ENCODE results near the gene TEX13D. TPM values are rescaled to one million over a fixed set of nuclear protein-coding genes. Genes with fewer than 3 reads are reported as not detected.

TEX13D gene
- total and polyA plus RNA-seq, 2 experiments from 2014 or later = not detected

DNA sequence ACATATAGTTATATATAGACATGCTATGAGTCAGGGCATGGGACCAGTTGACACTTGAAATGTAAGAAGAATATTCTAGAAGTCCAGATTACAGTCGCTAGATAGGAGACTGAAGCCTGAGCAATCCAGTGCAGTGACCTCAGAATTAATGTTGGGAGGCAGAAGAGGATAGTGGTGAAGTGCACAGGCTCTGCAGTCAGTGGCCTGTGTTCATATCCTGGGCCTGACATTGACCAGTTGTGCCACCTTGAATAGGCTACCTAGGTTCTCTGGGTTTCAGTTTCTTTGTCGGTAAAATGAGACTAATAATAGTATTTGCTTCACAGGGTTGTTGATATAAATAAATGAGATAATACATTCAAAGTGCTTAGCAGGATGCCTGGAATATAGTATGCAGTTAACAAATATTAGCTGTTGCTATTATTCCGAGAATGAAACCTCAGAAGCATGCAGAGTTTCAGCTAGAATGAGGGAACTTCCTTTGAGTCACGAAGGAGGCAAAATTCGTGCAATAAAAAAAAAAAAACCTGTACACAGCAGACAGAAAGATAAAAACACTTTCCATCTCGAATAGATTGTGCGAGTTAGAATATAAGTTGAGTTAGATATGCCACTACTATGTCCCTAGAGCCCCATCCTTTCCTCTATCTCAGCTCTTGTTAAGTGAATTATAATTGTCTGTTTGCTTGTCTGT lies 9.9 kb downstream of the TEX13D start:
- Histone ChIP-seq H3F3A (replicated peaks; ENCODE audit: low read depth) (no peaks in the 10 kb centered on the region), H3K4me2 (no peak overlapping the region), H3K4me3 (no peak overlapping the region), H4K20me1 (replicated peaks; ENCODE audit: insufficient read depth) (no peaks in the 10 kb centered on the region), H2AFZ (no peak overlapping the region), H3K36me3 (ENCODE audit: insufficient read depth) (no peaks in the 10 kb centered on the region), H3K27me3 (ENCODE audit: insufficient read depth) (no peaks in the 10 kb centered on the region), H3K9me2 (ENCODE audit: insufficient read depth) (no peaks in the 10 kb centered on the region), H3K27ac (ENCODE audit: low read depth) (no peak overlapping the region), H3K79me2 (replicated peaks; ENCODE audit: insufficient read depth) (no peaks in the 10 kb centered on the region), H3K4me1 (ENCODE audit: insufficient read depth) (no peaks in the 10 kb centered on the region)
- ATAC-seq (no peak), DNase-seq (ENCODE audit: low spot score) (no peak)
- Mint-ChIP-seq H3K4me1 (no peaks in the 10 kb centered on the region), H3K9me3 (no peaks in the 10 kb centered on the region), H3K4me3 (no peak overlapping the region), H3K27me3 (ENCODE audit: insufficient read depth, low read depth, poor library complexity) (no peaks in the 10 kb centered on the region), H3K27ac (no peak overlapping the region), H3K36me3 (ENCODE audit: low read depth) (no peaks in the 10 kb centered on the region)
- TF ChIP-seq ZNF114 (CRISPR knock-in tag; IDR thresholded peaks at IDR 0.05) = no peak

DNA sequence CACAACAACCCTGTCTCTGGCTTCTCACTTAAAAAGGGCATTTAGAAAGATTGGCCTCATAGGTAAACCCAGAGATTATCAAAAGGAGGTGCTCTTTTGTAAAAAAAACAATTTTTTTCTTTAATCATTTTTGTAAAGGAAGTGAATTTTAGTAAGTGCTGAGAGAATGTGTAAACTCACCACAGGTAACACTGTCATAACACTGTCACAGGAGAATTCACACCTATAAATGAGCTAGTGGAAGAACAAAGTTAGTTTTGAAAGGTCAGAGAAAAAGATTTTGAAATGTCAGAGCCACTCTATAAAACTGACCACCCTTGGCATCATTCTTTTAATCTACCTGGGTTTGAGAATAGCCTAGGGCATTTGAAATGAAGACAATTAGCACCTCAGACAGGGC lies 10.6 kb downstream of the TEX13D start:
- Histone ChIP-seq H2AFZ (no peak overlapping the region), H3K9me2 (ENCODE audit: insufficient read depth) (no peaks in the 10 kb centered on the region), H3K36me3 (ENCODE audit: insufficient read depth) (no peaks in the 10 kb centered on the region), H3K4me1 (ENCODE audit: insufficient read depth) (no peaks in the 10 kb centered on the region), H3K4me3 (no peak overlapping the region), H3K27ac (ENCODE audit: low read depth) (no peak overlapping the region), H3K4me2 (no peak overlapping the region), H4K20me1 (replicated peaks; ENCODE audit: insufficient read depth) (no peaks in the 10 kb centered on the region), H3K79me2 (replicated peaks; ENCODE audit: insufficient read depth) (no peaks in the 10 kb centered on the region), H3F3A (replicated peaks; ENCODE audit: low read depth) (no peaks in the 10 kb centered on the region), H3K27me3 (ENCODE audit: insufficient read depth) (no peaks in the 10 kb centered on the region)
- no peaks in the 10 kb centered on the region for H3K27me3 Mint-ChIP-seq (ENCODE audit: insufficient read depth, low read depth, poor library complexity)
- H3K9me3 Mint-ChIP-seq = no peaks in the 10 kb centered on the region
- DNase-seq (ENCODE audit: low spot score) = no peak
- no peak for ATAC-seq
- H3K4me1 Mint-ChIP-seq = peaks cover under 1% of the 10 kb centered on the region; the same call in 2 of the 3 replicates
- H3K4me3 Mint-ChIP-seq = no peak overlapping the region
- no peak overlapping the region for H3K27ac Mint-ChIP-seq
- H3K36me3 Mint-ChIP-seq (ENCODE audit: low read depth) = no peaks in the 10 kb centered on the region
- TF ChIP-seq ZNF114 (CRISPR knock-in tag; IDR thresholded peaks at IDR 0.05) (no peak), STAT1 (IDR thresholded peaks at IDR 0.05; ENCODE audit: unreplicated experiment) (no peak), NANOG (IDR thresholded peaks at IDR 0.05; ENCODE audit: borderline replicate concordance) (no peak), EZH2 (IDR thresholded peaks at IDR 0.05; ENCODE audit: low read depth, unreplicated experiment) (no peak), POLR2AphosphoS5 (IDR thresholded peaks at IDR 0.05; ENCODE audit: low read depth) (no peak), ZNF331 (CRISPR knock-in tag; IDR thresholded peaks at IDR 0.05; ENCODE audit: low read depth) (no peak), EZH2phosphoT487 (IDR thresholded peaks at IDR 0.05; ENCODE audit: unreplicated experiment) (no peak), CREB1 (CRISPR knock-in tag; IDR thresholded peaks at IDR 0.05; ENCODE audit: low read depth) (no peak), JUNB (IDR thresholded peaks at IDR 0.05; ENCODE audit: unreplicated experiment) (no peak)
- TF ChIP-seq, protein P1, sequence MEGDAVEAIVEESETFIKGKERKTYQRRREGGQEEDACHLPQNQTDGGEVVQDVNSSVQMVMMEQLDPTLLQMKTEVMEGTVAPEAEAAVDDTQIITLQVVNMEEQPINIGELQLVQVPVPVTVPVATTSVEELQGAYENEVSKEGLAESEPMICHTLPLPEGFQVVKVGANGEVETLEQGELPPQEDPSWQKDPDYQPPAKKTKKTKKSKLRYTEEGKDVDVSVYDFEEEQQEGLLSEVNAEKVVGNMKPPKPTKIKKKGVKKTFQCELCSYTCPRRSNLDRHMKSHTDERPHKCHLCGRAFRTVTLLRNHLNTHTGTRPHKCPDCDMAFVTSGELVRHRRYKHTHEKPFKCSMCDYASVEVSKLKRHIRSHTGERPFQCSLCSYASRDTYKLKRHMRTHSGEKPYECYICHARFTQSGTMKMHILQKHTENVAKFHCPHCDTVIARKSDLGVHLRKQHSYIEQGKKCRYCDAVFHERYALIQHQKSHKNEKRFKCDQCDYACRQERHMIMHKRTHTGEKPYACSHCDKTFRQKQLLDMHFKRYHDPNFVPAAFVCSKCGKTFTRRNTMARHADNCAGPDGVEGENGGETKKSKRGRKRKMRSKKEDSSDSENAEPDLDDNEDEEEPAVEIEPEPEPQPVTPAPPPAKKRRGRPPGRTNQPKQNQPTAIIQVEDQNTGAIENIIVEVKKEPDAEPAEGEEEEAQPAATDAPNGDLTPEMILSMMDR (conservative IDR thresholded peaks at IDR 0.05; ENCODE audit: low read depth in 2 of 2) = no peak
- TF ChIP-seq, protein P2, sequence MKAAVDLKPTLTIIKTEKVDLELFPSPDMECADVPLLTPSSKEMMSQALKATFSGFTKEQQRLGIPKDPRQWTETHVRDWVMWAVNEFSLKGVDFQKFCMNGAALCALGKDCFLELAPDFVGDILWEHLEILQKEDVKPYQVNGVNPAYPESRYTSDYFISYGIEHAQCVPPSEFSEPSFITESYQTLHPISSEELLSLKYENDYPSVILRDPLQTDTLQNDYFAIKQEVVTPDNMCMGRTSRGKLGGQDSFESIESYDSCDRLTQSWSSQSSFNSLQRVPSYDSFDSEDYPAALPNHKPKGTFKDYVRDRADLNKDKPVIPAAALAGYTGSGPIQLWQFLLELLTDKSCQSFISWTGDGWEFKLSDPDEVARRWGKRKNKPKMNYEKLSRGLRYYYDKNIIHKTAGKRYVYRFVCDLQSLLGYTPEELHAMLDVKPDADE (IDR thresholded peaks at IDR 0.05) = no peak
- TF ChIP-seq, protein P3, sequence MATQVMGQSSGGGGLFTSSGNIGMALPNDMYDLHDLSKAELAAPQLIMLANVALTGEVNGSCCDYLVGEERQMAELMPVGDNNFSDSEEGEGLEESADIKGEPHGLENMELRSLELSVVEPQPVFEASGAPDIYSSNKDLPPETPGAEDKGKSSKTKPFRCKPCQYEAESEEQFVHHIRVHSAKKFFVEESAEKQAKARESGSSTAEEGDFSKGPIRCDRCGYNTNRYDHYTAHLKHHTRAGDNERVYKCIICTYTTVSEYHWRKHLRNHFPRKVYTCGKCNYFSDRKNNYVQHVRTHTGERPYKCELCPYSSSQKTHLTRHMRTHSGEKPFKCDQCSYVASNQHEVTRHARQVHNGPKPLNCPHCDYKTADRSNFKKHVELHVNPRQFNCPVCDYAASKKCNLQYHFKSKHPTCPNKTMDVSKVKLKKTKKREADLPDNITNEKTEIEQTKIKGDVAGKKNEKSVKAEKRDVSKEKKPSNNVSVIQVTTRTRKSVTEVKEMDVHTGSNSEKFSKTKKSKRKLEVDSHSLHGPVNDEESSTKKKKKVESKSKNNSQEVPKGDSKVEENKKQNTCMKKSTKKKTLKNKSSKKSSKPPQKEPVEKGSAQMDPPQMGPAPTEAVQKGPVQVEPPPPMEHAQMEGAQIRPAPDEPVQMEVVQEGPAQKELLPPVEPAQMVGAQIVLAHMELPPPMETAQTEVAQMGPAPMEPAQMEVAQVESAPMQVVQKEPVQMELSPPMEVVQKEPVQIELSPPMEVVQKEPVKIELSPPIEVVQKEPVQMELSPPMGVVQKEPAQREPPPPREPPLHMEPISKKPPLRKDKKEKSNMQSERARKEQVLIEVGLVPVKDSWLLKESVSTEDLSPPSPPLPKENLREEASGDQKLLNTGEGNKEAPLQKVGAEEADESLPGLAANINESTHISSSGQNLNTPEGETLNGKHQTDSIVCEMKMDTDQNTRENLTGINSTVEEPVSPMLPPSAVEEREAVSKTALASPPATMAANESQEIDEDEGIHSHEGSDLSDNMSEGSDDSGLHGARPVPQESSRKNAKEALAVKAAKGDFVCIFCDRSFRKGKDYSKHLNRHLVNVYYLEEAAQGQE (IDR thresholded peaks at IDR 0.05; ENCODE audit: unreplicated experiment) = no peak
